WI38 (cell line): Measurements from ENCODE around the gene CNIH1.

Experiments used
- H3K4me3 ChIP-seq: 2 replicates; pipeline ENCODE4 v1.5.1; 2011; ENCODE audit warnings: low read depth, mild to moderate bottlenecking, control low read depth, low read length
- CTCF ChIP-seq: IDR thresholded peaks from 2 replicates; pipeline ENCODE4 v1.5.1; 2012; ENCODE audit warnings: low read depth, mild to moderate bottlenecking, control low read depth, low read length

Gene CNIH1

DNA sequence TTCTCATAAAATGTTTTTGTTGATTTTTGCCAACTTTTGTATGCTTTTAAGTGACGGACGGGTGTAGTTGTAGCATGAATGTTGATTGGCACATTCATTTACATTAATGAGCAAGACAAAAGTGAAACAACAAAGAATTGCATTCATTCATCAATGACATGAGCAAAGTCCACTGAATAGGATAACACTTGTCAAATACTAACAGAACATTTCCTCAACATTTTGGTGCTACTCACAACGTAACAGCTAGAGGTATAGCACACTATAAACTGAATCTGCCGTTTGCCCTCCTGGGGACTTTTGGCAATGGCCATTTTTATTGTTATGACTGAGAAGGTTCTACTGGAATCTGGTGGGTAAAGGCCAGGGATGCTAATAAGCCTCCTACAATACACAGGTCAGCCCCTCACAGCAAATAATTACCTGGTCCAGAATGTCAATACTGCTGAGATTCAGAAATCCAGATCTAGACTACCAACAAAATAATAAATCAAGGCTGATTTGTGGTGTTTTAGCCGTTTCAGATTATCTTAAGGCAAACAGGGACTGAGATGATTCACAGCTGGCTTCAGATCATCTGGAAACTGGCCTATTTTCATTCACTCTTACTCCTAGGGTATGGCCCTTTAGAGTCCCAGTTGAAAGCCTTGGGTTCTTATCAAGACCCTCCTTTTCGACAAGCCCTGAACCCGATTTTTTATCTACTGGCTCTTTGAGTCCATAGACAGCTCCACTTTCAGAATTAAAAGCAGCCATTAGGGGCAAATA lies 66.9 kb downstream of the CNIH1 start:
- no peak for TF ChIP-seq CTCF
- no peak overlapping the region for H3K4me3 ChIP-seq
